HCEC 1CT (cell line): ENCODE results near the gene TP63.

Experiments used
- DNase-seq: peaks from one replicate; pipeline ENCODE4 v3.0.0-alpha.2; 2017

TP63 gene

GRCh38 chr3:189871418-189871817 is 240.2 kb downstream of the TP63 start:
- no peak for DNase-seq

GRCh38 chr3:189883113-189883753 is 252.0 kb downstream of the TP63 start:
- DNase-seq: no peak

GRCh38 chr3:189890496-189890895 is 259.3 kb downstream of the TP63 start:
- DNase-seq: no peak

GRCh38 chr3:189896533-189896932 is 265.3 kb downstream of the TP63 start:
- no peak for DNase-seq

GRCh38 chr3:189897406-189897805 is 266.2 kb downstream of the TP63 start:
- no peak for DNase-seq

- peak; percentile 52 for DNase-seq
Measured at GRCh38 chr3:189898559-189899153, 267.5 kb downstream of the TP63 start.

GRCh38 chr3:189899186-189899585 is 268.0 kb downstream of the TP63 start:
- no peak for DNase-seq

GRCh38 chr3:189900578-189900977 is 269.4 kb downstream of the TP63 start:
- no peak for DNase-seq

GRCh38 chr3:189901481-189901880 is 270.3 kb downstream of the TP63 start:
- no peak for DNase-seq

- DNase-seq: no peak
Measured at GRCh38 chr3:189902230-189903186, 271.3 kb downstream of the TP63 start.

GRCh38 chr3:189903562-189904250 is 272.5 kb downstream of the TP63 start:
- DNase-seq: no peak

- no peak for DNase-seq
Measured at GRCh38 chr3:189907803-189908202, 276.6 kb downstream of the TP63 start.

GRCh38 chr3:189908646-189909045 is 277.5 kb downstream of the TP63 start:
- peak; percentile 75 for DNase-seq

GRCh38 chr3:189909139-189909538 is 277.9 kb downstream of the TP63 start:
- DNase-seq: no peak

- DNase-seq: no peak
Measured at GRCh38 chr3:189909573-189909972, 278.4 kb downstream of the TP63 start.

GRCh38 chr3:189911001-189911400 is 279.8 kb downstream of the TP63 start:
- no peak for DNase-seq

GRCh38 chr3:189914799-189915198 is 283.6 kb downstream of the TP63 start:
- DNase-seq: peak; percentile 96

GRCh38 chr3:189921770-189922169 is 290.6 kb downstream of the TP63 start:
- DNase-seq: no peak

- DNase-seq: peak; percentile 13
Measured at GRCh38 chr3:189927975-189928895, 297.0 kb downstream of the TP63 start.

- DNase-seq: no peak
Measured at GRCh38 chr3:189936201-189936945, 305.2 kb downstream of the TP63 start.
